ENCODE results near the gene SKAP1.
"Not testable (repeated sequence)": the region's sequence is repeated elsewhere in the genome, so short reads cannot be mapped to it uniquely, and the experiment has no call there.

The SKAP1 gene

DNA sequence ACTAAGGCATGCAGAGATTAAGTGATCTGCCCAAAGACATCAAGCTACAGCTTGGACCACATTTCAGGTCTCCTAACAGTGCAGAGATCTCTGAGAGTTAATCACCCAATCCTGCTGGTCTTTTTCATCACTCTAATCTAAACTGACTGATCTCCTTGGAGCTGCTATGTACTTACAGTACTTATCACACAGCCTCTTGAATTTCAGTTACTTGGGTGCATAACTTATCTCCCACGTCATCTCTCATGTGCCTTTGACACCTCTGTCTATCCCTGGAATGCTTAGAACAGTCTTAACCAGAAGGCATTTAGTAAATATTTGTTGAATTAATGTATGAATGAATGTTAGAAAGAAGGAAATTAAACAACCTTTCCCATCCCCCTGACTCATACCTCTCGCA lies 183.4 kb downstream of the SKAP1 start:
- DNase-seq, result no peak

DNA sequence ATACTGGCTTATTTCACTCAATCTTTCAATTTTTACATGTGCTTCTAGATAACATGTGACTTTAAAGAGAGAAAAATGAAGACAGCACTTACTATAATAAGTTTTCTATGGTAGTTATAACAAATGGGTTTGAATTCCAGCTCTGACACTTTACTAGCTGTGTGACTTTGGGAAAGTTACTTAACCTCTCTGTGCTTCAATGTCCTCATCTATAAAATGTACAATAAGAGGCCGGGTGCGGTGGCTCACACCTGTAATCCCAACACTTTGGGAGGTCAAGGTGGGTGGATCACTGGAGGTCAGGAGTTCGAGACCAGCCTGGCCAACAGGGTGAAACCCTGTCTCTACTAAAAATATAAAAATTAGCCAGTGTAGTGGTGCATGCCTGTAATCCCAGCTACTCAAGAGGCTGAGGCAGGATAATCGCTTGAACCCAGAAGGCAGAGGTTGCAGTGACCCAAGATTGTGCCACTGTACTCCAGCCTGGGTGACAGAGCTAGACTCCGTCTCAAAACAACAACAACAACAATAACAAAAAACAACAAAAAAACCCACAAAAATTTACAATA lies 184.5 kb downstream of the SKAP1 start:
- DNase-seq, result not testable (repeated sequence)

DNA sequence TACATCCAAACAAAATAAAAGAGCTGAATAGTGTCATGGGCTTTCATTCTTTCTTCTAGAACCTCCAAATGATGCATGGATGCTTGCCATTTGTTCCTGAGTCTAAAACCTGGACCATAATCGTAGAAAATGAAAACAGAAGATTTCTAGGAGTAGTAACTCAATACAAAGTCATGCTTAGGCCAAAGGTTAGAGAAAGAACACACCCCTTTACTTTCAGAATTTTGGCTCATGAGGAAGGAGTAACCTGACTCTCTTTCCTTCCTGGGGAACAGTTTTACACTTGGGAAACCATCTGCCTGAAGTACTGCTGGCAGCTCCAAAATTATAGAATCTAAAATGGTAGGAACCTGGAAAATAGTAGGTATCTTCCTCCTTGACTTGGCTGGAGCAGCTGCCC lies 185.2 kb downstream of the SKAP1 start:
- DNase-seq, result no peak

DNA sequence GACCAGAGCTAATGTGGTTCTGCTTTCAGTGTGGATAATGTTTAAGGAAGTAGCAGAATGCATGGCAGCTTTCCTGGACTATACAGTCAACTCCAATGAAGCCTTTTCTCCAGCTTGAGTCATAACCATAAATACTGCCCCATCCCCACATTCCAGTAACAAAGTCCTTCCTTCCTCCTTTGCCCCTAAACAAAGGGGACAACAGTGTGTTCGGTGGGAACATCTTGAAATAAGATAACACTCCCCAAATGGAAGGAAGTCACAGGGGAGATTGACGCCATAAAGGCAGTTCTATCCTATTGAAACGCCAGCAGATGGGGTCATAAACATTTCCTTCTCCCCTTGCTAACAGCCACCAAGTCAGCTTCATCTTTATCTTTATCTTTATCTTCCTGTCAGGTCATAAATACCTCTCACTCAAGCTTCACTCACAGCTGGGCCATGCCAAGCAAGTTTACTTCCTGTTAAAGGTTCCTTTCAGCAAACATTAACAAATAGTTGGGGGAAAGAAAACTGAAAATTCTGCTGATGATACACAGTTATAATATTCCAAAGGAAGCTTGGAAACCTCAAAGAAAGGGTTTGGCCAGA lies 185.8 kb downstream of the SKAP1 start:
- DNase-seq, result no peak

DNA sequence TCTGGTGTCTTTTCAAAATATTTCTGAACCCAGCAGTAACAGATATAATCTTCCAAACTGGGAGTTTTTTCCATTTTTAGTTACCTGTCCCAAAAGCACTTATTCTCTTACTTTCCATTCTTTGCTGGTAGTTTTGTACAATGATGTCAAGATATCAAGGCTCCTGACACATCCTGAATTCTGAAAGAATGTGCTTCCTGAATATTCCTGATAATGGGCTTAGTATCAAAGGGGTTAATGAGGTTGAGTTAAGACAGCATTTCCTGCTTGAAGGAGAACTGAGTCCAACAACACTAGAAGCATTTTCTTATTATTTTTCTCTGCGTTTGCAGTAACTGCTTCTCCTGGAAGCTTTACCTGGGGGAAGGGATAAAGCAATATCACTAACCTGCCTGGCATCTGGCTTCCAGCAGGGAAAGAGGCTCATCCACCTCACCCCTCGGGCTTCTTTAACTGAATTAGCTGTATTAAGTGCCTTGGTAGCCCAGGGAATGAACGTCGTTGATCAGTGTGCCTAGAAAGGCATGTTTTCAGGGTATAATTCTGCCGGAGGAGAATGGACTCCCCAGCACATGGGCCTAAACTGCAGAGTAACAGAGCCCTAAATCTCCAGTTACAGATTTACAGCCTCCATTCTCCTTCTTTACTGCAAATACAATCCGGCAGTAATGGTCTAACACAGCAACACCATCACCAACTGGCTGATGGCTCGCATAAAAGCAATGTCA lies 188.1 kb downstream of the SKAP1 start:
- DNase-seq, result no peak

GRCh38 chr17:48241131-48241591 lies 188.9 kb downstream of the SKAP1 start:
- no peak for DNase-seq

GRCh38 chr17:48240562-48241130 lies 189.4 kb downstream of the SKAP1 start:
- DNase-seq, result no peak

GRCh38 chr17:48240122-48240521 lies 189.9 kb downstream of the SKAP1 start:
- no peak for DNase-seq

DNA sequence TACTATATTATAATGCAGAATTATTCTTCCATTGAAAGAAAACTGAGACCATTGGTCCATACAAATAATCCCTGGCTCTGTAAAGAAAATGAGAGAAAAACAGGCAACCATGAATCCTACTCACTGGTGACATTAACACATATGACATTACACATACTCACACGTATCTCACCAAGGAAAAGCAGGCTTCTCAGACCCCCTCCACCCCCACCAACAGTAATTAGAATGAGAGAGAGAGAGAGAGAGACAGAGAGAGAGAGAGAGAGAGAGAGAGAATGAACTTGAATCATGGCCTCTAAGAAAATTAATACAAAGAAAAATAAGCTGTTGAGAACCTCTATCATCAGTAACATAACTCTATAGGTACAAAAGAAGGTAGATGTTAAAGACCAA lies 190.4 kb downstream of the SKAP1 start:
- DNase-seq, result no peak

- DNase-seq, result no peak
Measured at GRCh38 chr17:48238933-48239602, 190.9 kb downstream of the SKAP1 start.

DNA sequence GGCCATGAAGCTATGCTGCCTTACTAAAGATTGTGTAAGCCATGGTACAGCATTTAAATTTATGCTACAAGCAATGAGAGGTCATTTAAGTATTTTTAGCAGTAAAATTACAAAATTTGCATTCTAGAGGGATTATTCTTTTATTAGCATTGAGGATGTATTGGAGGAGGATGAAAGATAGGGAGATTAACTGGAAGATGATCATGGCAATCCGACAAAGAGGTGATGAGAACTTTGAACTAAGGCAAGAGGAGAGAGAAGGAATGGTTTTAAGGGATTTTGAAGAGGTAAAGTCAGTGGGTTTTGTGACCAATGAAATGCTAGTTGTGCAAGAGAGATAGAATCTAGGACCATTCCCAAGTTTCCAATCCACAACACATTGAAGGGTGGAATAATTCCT lies 192.6 kb downstream of the SKAP1 start:
- DNase-seq, result no peak

DNA sequence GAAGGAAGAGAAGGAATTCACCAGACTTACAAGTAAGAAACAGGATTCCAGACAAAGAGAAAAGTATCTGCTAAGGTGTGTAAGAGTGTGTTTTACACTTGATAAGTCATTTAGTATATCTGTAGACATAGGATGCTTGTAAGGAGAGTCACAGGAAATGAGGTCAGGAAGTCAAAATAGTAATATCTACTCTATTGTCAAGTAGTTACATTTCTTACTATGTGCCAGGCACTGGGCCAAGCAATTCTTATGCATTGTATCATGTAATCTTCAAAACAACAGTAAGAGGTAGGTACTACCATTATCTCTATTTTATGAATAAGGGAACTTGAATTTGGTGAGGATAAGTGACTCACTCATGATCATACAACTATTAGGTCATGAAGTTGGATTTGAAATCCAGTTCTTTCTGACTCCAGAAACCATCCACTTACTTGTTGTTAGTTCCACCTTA lies 193.3 kb downstream of the SKAP1 start:
- DNase-seq, result no peak

DNA sequence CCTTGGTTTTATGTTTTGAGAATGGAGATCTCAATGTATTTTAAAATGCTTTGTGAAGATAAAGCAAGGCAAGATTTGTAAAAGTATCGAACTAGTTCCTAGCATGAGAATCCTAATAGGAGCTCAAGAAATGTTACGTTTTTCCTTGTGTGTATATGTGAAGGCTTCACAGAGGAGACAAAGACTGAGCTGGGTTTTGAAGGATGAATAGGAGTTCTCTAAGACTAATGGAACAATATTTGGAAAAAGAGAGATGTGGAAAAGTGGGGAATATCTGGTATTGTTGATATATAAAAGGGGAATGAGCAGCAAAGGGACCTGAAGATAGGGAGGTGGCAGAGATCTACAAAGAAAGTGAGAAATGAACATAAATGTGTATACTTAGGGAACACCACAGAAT lies 195.1 kb downstream of the SKAP1 start:
- no peak for DNase-seq

DNA sequence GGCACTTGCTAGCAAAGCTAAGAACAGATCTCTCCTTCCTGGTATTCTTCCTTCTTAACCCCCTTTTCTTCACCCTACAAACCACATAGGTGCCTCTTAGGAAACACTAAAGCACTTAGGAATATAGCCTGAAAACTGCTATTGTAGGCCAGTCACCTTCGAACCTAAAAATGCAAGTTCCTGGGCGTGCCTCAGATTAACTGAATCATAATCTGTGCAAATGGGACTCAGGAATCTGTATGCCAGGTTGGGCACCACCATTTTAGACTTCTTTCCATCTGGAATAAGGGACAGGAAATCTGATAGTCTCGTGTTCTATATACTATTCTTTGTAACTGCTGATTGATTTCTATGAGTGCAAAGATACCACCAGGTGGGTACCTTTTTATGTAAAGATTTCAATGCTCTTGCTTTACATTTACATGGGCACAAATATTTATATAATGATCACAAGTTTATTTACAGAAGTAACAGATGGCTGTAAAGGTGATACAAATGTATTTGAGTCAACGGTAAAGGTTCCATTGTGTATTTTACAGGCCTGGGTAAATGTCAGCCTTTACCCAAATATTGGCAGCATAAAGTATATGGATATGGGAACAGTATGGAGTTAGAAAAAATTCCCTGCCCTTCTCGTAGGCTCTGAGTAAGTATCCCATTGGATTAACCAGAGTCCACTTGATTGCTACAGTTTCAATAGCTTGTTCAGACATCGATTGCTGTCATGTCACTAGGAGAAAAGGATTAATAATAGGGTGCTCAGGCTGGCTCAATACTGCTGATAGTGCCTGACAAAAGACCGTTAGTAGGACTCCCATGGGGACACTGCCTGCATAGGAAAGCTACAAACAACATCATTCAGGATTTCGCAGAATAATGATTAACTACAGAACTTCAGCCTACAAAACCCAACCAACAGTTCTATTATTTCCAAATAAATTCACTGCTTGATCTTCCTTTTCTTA lies 197.7 kb downstream of the SKAP1 start:
- DNase-seq, result no peak

DNA sequence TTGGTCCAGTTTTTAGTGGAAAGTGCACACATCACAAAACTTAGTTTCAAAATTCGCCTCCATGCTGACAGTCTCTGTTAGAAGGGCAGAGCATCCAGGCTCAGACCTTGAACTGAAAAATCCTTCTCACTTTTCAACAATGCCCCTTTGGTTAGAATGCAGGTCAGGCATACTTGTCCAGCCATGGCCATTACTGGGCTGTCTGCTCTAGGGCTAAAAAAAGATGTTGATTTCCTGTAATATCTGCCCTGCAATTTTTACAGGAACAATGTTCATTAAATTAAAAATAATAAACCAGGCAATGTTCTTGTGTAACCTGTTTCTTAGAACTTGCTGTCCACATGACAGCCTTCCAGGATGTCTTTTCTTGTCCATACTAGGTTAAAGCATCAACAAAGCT lies 200.1 kb downstream of the SKAP1 start:
- DNase-seq, result no peak

- DNase-seq, result no peak
Measured at GRCh38 chr17:48228720-48229119, 201.3 kb downstream of the SKAP1 start.

DNA sequence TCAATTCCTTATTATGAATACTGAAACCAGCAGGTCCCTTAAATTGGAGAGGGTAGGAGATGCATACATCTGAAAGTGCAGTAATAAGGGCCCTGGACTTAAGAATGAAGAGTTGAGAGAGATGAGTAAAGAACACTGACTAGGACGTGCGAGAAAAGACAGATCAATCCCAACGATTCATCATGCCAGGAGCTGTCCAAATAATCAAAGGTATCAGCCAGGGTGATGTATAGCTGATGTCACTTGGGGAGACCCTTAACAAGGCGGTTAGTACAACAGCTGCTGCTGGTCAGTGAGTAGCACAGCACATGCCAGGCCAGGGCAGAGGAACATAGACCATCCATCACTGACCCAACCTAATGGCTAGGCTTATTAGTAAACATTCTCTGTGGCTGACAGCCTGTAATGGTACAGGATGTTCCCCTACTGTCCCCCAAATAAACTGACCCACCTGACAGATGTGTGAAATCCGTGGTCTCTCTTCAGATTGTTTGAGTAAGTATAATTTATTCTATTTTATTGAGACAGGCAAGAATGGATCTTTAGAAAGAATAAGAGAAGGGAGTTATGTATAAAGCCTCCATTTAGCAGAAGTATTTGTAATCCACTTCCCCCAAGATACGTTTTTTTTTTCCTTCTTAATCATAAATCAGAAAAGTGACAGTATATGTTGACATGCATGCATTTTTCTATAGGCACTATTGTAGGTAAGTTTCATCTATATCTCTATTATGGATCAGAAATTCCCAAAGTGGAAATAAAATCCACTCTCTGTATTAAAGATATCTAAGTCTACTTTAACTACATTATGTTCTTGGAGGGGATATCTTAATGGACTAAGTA lies 204.1 kb downstream of the SKAP1 start:
- no peak for DNase-seq

DNA sequence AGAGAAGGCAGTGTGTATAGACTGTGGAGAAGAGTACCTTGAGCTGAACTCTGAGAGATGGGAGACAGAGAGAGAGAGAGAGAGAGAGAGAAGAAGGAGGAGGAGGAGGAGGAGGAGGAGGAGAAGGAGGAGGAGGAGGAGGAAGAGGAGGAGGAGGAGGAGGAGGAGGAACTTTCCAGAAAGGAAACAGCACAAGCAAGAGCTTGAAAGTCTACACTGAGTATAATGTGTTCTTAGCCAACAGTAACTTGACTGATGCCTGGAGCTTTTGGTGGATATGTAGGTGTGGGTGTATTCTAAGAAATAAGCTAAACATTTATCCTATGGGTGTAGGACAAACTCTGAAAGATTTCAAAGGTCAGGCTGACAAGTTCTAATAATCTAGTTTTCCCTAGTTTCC lies 206.1 kb downstream of the SKAP1 start:
- no peak for DNase-seq

DNA sequence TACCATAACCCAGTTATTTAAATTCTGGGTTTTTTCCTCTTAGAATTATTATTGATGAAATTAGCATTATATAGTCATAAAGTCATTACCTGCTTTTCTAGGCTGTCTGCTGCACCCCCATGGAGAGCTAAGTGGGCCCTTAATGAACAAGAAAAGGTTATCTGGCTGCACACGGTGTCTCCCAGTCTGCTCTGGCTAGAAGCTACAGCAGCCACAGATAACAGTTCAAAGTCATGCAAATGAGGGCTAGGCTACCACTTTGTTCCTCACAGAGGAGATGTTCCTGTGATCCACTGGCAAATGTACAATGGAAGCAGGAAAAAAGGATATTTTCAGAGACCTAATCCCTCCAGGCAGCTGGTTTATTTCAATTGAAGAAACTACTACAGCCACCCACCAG lies 210.4 kb downstream of the SKAP1 start:
- DNase-seq, result no peak
